ENCODE measurements around the gene COX11.

- no peak for TF ChIP-seq CTCF (IDR thresholded peaks at IDR 0.05; ENCODE audit: borderline replicate concordance, extremely low read depth, low read length, poor library complexity, severe bottlenecking)
- no peak for TF ChIP-seq EZH2 (IDR thresholded peaks at IDR 0.05; ENCODE audit: borderline replicate concordance, low read depth, low read length, severe bottlenecking)
Observed at GRCh38 chr17:54980375-54980774, 11.9 kb upstream of the COX11 start.

Data from DND-41 (cell line).